Neural cell (in vitro differentiated cells): Measurements from ENCODE around the gene ZNF567. TPM values are rescaled to one million over a fixed set of nuclear protein-coding genes. Genes with fewer than 3 reads are reported as not detected.

Experiments used
- H2AFZ ChIP-seq: fragments of 200-600, 300-800 bp; sonication (generic), shearing (Covaris generic); 2 replicates; pipeline ENCODE4 v1.6.0; 2014; ENCODE audit warnings: low read depth, mild to moderate bottlenecking, antibody characterized with exemption, low read length, moderate library complexity
- H3F3A ChIP-seq: fragments of 200-600 bp; shearing (Covaris generic); 2 replicates; pipeline ENCODE4 v1.6.1; 2016; ENCODE audit warnings: mild to moderate bottlenecking, moderate library complexity, mixed read lengths, antibody characterized with exemption, low read length; ENCODE audit not compliant: insufficient read depth, poor library complexity, severe bottlenecking
- H3K27ac ChIP-seq: fragments of 200-600, 300-800 bp; sonication (generic), shearing (Covaris generic); 2 replicates; pipeline ENCODE4 v1.5.1; 2014; ENCODE audit warnings: mild to moderate bottlenecking, low read length, moderate library complexity
- H3K27me3 ChIP-seq: fragments of 300-800, 200-600 bp; sonication (generic), shearing (Covaris generic); 2 replicates; pipeline ENCODE4 v1.6.0; 2014; ENCODE audit warnings: mild to moderate bottlenecking, low read depth, low read length, moderate library complexity; ENCODE audit not compliant: insufficient read depth
- H3K36me3 ChIP-seq: fragments of 300-800, 200-600 bp; sonication (generic), shearing (Covaris generic); 2 replicates; pipeline ENCODE4 v1.5.1; 2014; ENCODE audit warnings: mild to moderate bottlenecking, antibody characterized with exemption, low read length, moderate library complexity; ENCODE audit not compliant: insufficient read depth
- H3K4me2 ChIP-seq: fragments of 300-800, 200-600 bp; sonication (generic), shearing (Covaris generic); 2 replicates; pipeline ENCODE4 v1.6.0; 2014; ENCODE audit warnings: mild to moderate bottlenecking, low read length
- H3K4me3 ChIP-seq: fragments of 300-800, 200-600 bp; sonication (generic), shearing (Covaris generic); 2 replicates; pipeline ENCODE4 v1.5.1; 2014; ENCODE audit warnings: mild to moderate bottlenecking, low read length, moderate library complexity
- H3K79me2 ChIP-seq: fragments of 200-600 bp; shearing (Covaris generic); replicated peaks from 2 replicates; pipeline ENCODE4 v1.6.0; 2014; ENCODE audit warnings: mild to moderate bottlenecking, low read length, moderate library complexity; ENCODE audit not compliant: insufficient read depth
- H3K9ac ChIP-seq: fragments of 300-800, 200-600 bp; sonication (generic), shearing (Covaris generic); 2 replicates; pipeline ENCODE4 v1.6.1; 2016; ENCODE audit warnings: mild to moderate bottlenecking, low read length, mixed read lengths
- H3K9me2 ChIP-seq: fragments of 200-600 bp; shearing (Covaris generic); 2 replicates; pipeline ENCODE4 v1.6.1; 2016; ENCODE audit warnings: mild to moderate bottlenecking, low read length, mixed read lengths; ENCODE audit not compliant: insufficient read depth
- H3K9me3 ChIP-seq: fragments of 200-600, 300-800 bp; sonication (generic), shearing (Covaris generic); 2 replicates; pipeline ENCODE4 v1.6.1; 2016; ENCODE audit warnings: mild to moderate bottlenecking, mixed run types, low read length, moderate library complexity, mixed read lengths
- H4K20me1 ChIP-seq: fragments of 200-600 bp; shearing (Covaris generic); 2 replicates; pipeline ENCODE4 v1.6.1; 2016; ENCODE audit warnings: mild to moderate bottlenecking, mixed run types; ENCODE audit not compliant: insufficient read depth
- CTCF ChIP-seq: fragments of 450-650 bp; IDR thresholded peaks from 2 replicates; pipeline ENCODE4 v1.5.1; 2014; ENCODE audit warnings: antibody characterized with exemption, mild to moderate bottlenecking, moderate library complexity; ENCODE audit not compliant: poor library complexity, severe bottlenecking
- EP300 ChIP-seq: fragments of 450-650 bp; conservative IDR thresholded peaks from 2 replicates; pipeline ENCODE4 v1.6.1; 2014; ENCODE audit warnings: antibody characterized with exemption, mild to moderate bottlenecking, moderate library complexity; ENCODE audit not compliant: poor library complexity, severe bottlenecking
- EZH2 ChIP-seq: fragments of 200-600, 300-800 bp; shearing (Covaris generic), sonication (generic); IDR thresholded peaks from 2 replicates; pipeline ENCODE4 v1.6.1; 2014; ENCODE audit warnings: antibody characterized with exemption, low read length, borderline replicate concordance, mild to moderate bottlenecking; ENCODE audit not compliant: insufficient read depth, poor library complexity, severe bottlenecking
- MXI1 ChIP-seq: fragments of 450-650 bp; conservative IDR thresholded peaks from 2 replicates; pipeline ENCODE4 v1.6.1; 2014; ENCODE audit warnings: antibody characterized with exemption, mild to moderate bottlenecking; ENCODE audit not compliant: poor library complexity, severe bottlenecking
- POLR2AphosphoS5 ChIP-seq: IDR thresholded peaks from 2 replicates; pipeline ENCODE4 v1.6.1; 2012
- RAD21 ChIP-seq: fragments of 450-650 bp; conservative IDR thresholded peaks from 2 replicates; pipeline ENCODE4 v1.6.1; 2014; ENCODE audit warnings: antibody characterized with exemption, mild to moderate bottlenecking, moderate library complexity
- SMC3 ChIP-seq: fragments of 450-650 bp; conservative IDR thresholded peaks from 2 replicates; pipeline ENCODE4 v1.6.1; 2014; ENCODE audit warnings: antibody characterized with exemption, mild to moderate bottlenecking, moderate library complexity; ENCODE audit not compliant: poor library complexity
- TAF1 ChIP-seq: IDR thresholded peaks from 2 replicates; pipeline ENCODE4 v1.6.1; 2012; ENCODE audit warnings: low read depth
- polyA plus RNA-seq: library from polyadenylated mRNA; depleted of rRNA; stranded (reverse); fragments of >200 nt; gene quantifications from 2 replicates; pipeline ENCODE4 v1.2.3, GENCODE V29; 2014
- TF ChIP-seq, protein P1 (sequence below): IDR thresholded peaks from 2 replicates; pipeline ENCODE4 v1.6.1; 2012; ENCODE audit warnings: borderline replicate concordance

The ZNF567 gene
- polyA plus RNA-seq, 1 donor from 2014 or later, result 18.4 TPM

DNA sequence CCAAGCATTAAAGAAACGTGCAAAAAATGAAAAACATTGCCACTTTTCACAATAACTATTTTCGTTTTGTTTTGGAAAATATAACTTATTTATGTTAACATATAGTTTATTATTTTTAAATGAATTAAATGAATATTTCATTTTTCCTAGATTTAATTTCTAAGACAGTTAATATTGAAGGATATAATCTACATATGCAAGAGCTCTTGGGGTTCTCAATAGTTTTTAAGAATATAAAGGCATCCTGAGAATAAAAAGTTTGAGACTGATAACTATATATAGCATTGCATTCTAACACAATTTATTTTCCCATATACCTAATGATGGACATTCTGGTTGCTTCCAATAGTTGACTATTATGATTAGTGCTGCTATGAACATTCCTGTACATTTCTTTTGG is 40.7 kb upstream of the ZNF567 start:
- Histone ChIP-seq H3K27me3 (no peaks in the 10 kb centered on the region), H3K36me3 (peaks cover 11% of the 10 kb centered on the region), H4K20me1 (no peaks in the 10 kb centered on the region), H3K9me2 (no peaks in the 10 kb centered on the region), H3K79me2 (no peaks in the 10 kb centered on the region), H3K4me2 (no peak overlapping the region), H3K27ac (no peak overlapping the region), H3K9ac (no peak overlapping the region), H3K9me3 (peaks cover 24% of the 10 kb centered on the region), H3K4me3 (no peak overlapping the region), H2AFZ (no peak overlapping the region), H3F3A (no peaks in the 10 kb centered on the region)
- TF ChIP-seq SMC3 (no peak), MXI1 (no peak), EP300 (no peak), TAF1 (no peak), POLR2AphosphoS5 (no peak), EZH2 (no peak), CTCF (no peak), RAD21 (no peak)
- TF ChIP-seq, protein P1, sequence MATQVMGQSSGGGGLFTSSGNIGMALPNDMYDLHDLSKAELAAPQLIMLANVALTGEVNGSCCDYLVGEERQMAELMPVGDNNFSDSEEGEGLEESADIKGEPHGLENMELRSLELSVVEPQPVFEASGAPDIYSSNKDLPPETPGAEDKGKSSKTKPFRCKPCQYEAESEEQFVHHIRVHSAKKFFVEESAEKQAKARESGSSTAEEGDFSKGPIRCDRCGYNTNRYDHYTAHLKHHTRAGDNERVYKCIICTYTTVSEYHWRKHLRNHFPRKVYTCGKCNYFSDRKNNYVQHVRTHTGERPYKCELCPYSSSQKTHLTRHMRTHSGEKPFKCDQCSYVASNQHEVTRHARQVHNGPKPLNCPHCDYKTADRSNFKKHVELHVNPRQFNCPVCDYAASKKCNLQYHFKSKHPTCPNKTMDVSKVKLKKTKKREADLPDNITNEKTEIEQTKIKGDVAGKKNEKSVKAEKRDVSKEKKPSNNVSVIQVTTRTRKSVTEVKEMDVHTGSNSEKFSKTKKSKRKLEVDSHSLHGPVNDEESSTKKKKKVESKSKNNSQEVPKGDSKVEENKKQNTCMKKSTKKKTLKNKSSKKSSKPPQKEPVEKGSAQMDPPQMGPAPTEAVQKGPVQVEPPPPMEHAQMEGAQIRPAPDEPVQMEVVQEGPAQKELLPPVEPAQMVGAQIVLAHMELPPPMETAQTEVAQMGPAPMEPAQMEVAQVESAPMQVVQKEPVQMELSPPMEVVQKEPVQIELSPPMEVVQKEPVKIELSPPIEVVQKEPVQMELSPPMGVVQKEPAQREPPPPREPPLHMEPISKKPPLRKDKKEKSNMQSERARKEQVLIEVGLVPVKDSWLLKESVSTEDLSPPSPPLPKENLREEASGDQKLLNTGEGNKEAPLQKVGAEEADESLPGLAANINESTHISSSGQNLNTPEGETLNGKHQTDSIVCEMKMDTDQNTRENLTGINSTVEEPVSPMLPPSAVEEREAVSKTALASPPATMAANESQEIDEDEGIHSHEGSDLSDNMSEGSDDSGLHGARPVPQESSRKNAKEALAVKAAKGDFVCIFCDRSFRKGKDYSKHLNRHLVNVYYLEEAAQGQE, result no peak

DNA sequence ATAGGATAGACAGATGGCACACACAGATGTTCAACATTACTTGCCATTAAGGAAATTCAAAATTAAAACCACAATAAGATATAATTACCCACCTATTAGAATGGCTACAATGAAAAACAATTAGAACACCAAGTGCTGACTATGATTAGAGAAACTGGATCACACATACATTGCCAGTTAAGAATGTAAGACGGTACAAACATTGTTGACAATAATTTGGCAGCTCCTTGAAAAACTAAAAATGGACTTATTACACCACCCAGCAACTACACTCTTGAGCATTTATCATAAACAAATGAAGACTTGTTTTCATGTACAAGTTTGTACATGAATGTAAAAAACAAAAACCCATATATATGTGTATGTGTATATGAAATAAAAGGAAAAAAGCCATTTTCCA is 34.5 kb upstream of the ZNF567 start:
- Histone ChIP-seq H3K4me3 (no peak overlapping the region), H3K9me2 (no peaks in the 10 kb centered on the region), H2AFZ (no peak overlapping the region), H3K27ac (no peak overlapping the region), H3F3A (no peaks in the 10 kb centered on the region), H3K79me2 (no peaks in the 10 kb centered on the region), H3K9ac (no peak overlapping the region), H3K9me3 (peaks cover 19% of the 10 kb centered on the region), H3K36me3 (peaks cover 32% of the 10 kb centered on the region), H4K20me1 (no peaks in the 10 kb centered on the region), H3K27me3 (no peaks in the 10 kb centered on the region), H3K4me2 (no peak overlapping the region)
- no peak for TF ChIP-seq SMC3
- TF ChIP-seq POLR2AphosphoS5, result no peak
- no peak for TF ChIP-seq CTCF
- no peak for TF ChIP-seq TAF1
- TF ChIP-seq, protein P1, result no peak
- no peak for TF ChIP-seq RAD21
- TF ChIP-seq EZH2, result no peak
- no peak for TF ChIP-seq EP300
